GM10266 (cell line): ENCODE data around the gene LIPG.

ENCODE experiments used
- DNase-seq: peaks from one replicate; pipeline ENCODE4 v3.0.0; 2012; ENCODE audit errors: extremely low spot score
- TF ChIP-seq, protein P1 (sequence below): IDR thresholded peaks from 2 replicates; pipeline ENCODE4 v1.5.1; 2012; ENCODE audit warnings: mild to moderate bottlenecking, low read depth; ENCODE audit not compliant: control insufficient read depth, insufficient read depth; ENCODE audit errors: missing control alignments

Gene LIPG

GRCh38 chr18:49548229-49548636 is 13.6 kb upstream of the LIPG start:
- no peak for DNase-seq
- TF ChIP-seq, protein P1, sequence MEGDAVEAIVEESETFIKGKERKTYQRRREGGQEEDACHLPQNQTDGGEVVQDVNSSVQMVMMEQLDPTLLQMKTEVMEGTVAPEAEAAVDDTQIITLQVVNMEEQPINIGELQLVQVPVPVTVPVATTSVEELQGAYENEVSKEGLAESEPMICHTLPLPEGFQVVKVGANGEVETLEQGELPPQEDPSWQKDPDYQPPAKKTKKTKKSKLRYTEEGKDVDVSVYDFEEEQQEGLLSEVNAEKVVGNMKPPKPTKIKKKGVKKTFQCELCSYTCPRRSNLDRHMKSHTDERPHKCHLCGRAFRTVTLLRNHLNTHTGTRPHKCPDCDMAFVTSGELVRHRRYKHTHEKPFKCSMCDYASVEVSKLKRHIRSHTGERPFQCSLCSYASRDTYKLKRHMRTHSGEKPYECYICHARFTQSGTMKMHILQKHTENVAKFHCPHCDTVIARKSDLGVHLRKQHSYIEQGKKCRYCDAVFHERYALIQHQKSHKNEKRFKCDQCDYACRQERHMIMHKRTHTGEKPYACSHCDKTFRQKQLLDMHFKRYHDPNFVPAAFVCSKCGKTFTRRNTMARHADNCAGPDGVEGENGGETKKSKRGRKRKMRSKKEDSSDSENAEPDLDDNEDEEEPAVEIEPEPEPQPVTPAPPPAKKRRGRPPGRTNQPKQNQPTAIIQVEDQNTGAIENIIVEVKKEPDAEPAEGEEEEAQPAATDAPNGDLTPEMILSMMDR = no peak

DNA sequence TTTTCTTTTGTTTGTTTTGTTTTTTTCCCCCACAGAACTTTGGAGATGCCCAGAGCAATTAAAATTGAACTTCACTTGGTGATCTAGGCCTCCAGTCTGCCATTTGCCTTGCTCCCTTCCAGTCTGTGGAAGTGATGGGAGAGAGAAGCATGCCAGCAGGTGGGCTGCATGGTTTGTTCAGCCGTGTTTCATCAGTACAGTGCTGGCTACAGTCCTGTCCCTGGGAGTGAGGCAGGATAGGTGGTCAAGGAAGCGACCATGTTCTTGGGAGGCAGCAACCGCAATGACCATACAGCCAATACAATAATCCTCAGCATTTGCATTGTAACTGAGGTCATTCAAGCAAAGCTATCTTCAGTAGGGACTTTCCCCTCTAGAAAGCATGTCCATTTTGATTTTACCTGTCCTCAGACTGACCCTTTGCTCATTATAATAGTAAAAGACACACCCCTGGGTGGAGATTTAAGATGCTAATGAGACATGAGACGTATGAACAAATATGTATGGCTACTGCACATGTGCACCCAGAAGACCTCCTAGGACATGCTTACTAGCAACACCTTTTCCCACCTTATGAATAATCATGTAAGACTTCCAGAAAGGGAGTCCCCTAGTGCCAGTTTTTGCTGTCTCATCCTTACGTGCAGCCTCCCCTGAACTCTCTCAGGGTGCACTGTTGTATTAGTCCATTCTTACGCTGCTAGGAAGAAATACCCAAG is 11.1 kb upstream of the LIPG start:
- no peak for DNase-seq
- TF ChIP-seq, protein P1 = no peak

- TF ChIP-seq, protein P1 = no peak
- no peak for DNase-seq
These were observed 8.9 kb upstream of the LIPG start for GRCh38 chr18:49553003-49553402.

DNA sequence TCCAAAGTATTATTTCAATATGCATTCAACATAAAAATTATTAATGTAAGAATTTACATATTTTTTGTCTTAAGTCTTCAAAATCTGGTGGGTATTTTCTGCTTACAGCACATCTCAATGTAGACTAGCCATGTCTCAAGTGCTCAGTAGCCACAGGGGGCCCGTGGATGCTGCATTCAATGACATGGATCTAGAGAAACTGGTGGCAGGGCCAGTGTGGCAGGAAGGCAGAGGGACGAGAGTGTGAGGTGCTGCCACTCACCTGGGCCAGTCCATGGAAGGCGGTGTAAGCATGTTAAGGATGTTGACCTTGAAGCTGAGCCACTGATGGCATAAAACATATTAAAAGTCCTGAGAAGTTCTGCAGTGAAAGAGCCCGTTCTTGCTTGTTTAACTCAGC is 6.2 kb upstream of the LIPG start:
- TF ChIP-seq, protein P1 = no peak
- DNase-seq = no peak

DNA sequence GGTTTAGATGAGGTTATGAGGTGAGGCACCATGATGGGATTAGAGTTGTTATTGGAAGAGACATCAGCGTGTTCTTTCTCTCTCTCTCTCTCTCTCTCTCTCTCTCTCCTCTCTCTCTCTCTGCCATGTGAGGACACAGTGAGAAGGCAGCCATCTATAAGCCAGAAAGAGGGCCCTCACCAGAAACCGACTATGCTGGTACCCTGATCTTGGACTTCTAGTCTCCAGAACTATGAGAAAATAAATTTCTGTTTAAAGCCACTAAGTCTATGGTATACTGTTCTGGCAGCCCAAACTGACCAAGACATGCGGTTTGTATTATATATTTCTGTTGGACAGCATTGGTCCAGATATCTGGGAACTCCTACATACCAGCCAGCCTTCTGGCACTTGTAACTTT is 3.5 kb upstream of the LIPG start:
- DNase-seq = no peak

GRCh38 chr18:49559326-49559931 is 2.4 kb upstream of the LIPG start:
- peak; percentile 51 for DNase-seq
- TF ChIP-seq, protein P1 = peak; percentile 48

More for the DNA sequence above, 3.5 kb upstream of the LIPG start:
- TF ChIP-seq, protein P1 = no peak

GRCh38 chr18:49560277-49560623 is 1.6 kb upstream of the LIPG start:
- TF ChIP-seq, protein P1 = no peak
- DNase-seq = no peak
